GM18517 (cell line): ENCODE data around the gene RAB23.

ENCODE experiments used
- ATAC-seq: cut with Tn5 transposase; IDR thresholded peaks from one replicate; pipeline ENCODE4 v1.9.1; 2021; ENCODE audit warnings: mild to moderate bottlenecking, moderate library complexity; ENCODE audit not compliant: unreplicated experiment

The RAB23 gene

GRCh38 chr6:57141451-57142177, 80.5 kb downstream of the RAB23 start:
- ATAC-seq, result no peak

GRCh38 chr6:57138026-57138425, 84.1 kb downstream of the RAB23 start:
- no peak for ATAC-seq

- no peak for ATAC-seq
These were observed 84.8 kb downstream of the RAB23 start for GRCh38 chr6:57137350-57137749.
